ENCODE data around the gene PSMD2.

PSMD2 gene

DNA sequence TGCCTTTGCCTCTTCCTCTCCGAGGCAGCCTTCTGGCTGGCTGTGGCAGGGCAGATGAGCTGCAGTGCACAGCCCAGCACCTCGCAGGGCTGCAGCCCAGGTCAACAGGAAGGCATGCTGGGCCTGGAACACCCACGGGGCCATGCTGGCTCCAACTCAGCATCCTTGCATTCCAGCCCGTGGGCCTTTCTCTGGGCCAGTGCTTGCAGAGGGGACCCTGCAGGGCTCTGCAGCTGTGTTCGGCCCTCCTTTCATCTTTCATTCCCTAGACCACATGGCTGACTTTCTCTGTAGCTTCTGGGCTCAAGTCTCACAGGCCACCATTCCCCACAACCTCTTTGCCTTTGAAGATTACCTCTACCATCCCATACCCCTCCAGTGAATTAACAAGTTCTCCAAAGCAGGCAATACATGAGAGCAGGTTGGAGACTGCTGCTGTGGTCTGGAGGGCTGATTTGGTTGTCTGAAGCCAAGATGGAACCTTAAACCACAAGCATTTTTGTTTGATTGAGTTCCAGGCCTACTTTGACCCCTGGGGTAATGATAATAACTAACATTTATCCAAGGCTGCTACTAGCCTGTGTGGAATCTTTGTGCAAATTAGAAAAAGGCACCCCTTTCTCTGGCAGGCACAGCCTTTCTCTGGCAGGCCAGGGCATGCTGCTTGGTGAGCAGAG, 44.3 kb downstream of the PSMD2 start:
- no peak for DNase-seq

DNA sequence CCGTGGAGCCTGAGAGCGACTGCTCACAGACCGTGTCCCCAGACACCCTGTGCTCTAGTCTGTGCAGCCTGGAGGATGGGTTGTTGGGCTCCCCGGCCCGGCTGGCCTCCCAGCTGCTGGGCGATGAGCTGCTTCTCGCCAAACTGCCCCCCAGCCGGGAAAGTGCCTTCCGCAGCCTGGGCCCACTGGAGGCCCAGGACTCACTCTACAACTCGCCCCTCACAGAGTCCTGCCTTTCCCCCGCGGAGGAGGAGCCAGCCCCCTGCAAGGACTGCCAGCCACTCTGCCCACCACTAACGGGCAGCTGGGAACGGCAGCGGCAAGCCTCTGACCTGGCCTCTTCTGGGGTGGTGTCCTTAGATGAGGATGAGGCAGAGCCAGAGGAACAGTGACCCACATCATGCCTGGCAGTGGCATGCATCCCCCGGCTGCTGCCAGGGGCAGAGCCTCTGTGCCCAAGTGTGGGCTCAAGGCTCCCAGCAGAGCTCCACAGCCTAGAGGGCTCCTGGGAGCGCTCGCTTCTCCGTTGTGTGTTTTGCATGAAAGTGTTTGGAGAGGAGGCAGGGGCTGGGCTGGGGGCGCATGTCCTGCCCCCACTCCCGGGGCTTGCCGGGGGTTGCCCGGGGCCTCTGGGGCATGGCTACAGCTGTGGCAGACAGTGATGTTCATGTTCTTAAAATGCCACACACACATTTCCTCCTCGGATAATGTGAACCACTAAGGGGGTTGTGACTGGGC, 45.7 kb downstream of the PSMD2 start:
- no peak for DNase-seq

DNA sequence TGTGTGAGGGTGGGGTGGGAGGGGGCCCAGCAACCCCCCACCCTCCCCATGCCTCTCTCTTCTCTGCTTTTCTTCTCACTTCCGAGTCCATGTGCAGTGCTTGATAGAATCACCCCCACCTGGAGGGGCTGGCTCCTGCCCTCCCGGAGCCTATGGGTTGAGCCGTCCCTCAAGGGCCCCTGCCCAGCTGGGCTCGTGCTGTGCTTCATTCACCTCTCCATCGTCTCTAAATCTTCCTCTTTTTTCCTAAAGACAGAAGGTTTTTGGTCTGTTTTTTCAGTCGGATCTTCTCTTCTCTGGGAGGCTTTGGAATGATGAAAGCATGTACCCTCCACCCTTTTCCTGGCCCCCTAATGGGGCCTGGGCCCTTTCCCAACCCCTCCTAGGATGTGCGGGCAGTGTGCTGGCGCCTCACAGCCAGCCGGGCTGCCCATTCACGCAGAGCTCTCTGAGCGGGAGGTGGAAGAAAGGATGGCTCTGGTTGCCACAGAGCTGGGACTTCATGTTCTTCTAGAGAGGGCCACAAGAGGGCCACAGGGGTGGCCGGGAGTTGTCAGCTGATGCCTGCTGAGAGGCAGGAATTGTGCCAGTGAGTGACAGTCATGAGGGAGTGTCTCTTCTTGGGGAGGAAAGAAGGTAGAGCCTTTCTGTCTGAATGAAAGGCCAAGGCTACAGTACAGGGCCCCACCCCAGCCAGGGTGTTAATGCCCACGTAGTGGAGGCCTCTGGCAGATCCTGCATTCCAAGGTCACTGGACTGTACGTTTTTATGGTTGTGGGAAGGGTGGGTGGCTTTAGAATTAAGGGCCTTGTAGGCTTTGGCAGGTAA, 46.5 kb downstream of the PSMD2 start:
- DNase-seq = no peak

DNA sequence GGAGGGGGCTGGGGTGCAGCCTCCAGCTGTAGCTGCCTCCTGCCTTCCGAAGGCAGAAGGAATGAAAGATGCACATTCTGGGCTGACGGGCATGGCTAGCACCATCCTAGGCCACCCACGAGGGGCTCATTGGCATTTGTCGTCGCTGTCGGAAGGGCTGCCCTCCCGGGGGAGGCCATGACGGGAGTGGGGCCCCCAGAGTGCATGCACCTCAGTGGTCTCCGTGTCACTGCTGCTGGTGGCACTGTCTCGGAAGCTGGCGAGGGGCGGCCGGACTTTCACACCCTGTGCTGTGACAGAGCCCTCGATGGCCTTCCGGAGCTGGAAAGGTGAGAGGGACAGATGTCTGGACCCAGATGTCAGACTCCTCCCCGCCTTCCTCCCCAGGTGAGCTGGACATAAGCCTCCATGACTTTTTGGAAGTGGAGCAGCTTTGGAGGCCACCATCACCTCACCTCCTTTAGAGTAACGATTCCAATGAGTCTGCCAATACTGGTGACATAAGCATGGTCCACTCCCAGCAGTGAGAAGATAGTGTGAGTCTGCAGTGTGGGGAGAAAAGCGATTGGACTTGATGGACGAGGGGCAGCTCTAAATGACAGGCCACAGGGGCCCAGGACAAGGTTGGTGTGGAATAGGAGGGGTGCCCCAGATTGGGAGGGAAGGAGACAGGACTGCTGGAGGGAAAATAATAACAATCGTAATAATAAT, 47.6 kb downstream of the PSMD2 start:
- DNase-seq = no peak

DNA sequence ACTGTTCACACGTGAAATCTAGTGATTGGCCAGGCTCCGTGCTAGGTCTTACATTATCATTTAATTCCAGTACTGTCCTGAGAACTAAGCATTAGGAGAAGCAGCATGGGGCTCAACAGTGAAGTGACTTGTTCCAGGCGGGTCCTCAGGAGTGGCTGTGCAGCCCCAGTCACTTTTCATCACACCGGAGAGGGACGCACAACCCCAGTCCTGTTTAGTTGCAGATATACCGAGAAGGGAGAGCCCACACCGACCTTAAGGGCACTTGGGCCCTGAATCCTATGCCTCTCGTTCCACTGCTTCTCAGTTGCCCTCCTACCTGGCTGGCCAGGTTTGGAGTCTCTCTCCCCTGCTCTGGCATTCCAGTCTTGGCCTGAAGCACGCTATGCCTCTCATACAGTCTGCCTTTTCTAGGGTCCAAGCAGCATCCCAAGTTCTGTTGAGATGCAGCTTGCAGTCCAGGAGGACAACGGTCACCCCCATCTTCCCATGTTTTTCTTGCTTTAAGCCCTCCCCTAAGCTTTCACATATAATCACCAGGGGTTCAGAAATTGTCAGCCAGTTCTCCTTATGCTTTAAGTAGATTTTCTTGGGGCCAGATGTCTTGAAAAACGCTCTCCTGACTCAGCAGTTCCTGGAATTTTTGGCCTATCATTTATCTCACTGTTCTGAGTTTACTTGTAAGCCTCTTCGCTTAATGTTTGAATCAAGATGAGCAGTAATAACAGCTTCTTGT, 48.4 kb downstream of the PSMD2 start:
- DNase-seq = no peak

DNA sequence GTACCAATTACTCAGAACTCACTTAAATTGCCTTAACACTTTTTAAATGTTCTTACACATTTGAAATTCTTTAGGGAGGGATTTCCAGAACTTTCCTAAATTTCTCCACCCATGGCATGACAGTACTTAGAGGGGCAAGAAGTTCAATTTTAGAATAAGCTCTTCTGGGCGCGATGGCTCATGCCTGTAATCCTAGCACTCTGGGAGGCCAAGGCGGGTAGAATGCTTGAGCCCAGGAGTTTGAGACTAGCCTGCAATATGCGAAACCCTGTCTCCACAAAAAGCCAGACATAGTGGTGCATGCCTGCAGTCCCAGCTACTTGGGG, 49.0 kb downstream of the PSMD2 start:
- DNase-seq = no peak

- DNase-seq = no peak
Observed at GRCh38 chr3:184349563-184350470, 50.8 kb downstream of the PSMD2 start.

DNA sequence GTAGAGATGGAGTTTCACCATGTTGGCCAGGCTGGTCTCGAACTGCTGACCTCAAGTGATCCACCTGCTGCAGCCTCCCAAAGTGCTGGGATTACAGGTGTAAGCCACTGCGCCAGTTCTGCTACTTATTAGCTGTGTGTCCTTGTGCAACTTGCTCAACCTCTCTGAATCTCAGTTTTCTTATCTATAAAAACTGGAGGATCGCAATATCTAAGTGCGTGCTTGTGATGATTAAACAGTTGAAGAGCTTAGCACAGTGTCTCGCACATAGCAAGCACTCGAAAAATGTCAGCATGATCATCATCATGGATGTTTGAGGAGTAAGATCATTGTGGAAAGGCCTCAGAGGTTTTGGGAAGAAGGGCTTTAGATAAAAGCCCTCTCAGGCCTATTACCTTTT, 51.6 kb downstream of the PSMD2 start:
- DNase-seq = no peak

DNA sequence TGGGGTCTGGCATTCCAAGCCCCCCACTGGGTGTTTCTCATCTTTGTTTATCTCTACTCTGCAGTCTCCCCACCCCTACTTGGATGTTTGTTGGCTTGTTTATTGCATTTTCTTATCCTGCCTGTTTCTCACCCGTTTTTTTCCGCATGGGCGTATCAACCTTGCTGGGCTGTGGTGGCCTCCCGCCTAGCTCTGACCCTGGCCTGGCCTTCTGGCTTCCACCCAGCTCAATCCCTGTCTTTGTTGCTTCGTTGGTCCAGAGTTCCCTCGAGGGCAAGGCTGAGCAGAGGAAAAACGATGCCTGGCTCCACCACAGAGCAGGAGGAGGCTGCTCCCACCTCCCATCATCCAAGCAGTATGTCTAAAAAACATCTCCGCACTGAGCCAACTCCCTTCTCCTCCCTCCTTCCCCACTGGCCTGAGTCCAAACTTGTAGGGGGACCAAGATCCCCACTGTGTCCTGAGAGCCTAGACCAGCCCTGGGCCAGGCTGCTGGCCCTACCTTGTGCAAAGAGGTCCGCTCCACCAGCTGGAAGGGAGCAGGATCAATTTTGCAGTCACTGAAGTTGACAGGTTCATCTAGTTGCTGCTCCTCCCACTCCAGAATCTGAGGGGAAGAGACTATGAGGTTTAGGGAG, 52.6 kb downstream of the PSMD2 start:
- DNase-seq = no peak

DNA sequence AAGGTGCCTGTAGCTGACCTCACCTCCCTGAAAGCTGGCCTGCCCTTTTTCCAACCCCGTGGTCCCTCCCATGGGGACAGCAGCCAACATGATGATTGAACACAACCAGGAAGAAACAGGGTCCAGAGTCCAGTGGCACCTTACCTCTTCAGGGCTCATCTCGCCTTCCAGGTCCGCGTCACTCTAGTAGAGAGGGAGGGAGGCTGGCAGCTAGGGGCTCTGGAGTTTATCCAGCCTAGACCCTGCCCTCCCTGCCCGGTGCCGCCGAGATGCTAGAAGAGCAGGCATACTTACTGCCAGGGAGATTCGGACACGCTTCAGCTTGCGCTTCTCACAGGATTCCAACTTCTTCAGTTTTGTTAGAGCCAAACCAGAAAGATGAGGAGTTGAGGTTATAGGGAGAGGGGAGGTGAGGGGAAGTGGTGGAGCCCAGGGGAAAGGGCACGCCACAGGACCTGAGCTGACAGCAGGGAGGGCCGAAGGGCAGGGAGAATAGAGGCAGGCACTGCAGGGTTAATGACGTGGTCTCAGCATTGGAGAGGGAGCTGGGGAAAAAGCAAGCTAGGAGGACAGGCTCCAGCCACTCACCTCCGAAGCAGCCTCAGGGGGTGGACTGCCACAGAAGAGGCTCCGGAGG, 53.2 kb downstream of the PSMD2 start:
- no peak for DNase-seq

DNA sequence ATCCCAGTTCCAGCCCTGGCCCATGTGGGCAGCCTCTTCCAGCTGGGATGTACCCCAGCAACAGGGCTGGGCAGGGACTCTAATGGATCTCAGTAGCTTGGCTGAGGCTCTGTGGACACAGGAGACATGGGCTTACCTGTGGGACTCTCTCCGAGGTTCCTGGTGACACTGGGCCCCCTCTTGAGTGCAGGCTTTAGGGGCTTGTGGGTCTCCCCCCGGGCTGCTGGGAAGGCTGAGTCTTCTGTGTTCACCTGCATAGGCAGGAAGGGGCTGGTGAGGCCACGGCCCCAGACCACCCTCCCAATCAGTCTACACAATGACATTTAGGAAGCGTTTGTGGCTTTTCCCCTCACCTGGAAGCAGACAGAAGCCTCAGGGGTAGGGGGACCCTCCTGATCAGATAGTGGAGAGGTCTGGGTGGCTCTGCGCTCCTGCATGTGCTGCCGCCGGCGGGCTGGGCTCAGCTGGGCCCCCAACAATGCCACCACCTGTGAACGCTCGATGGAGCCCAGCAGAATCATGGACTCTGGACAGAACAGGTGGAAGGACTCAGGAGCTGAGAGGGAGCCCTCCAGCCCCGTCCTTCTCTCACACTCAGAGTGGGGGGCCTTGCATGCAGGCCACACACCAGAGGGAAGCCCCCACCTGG, 54.0 kb downstream of the PSMD2 start:
- DNase-seq = no peak

DNA sequence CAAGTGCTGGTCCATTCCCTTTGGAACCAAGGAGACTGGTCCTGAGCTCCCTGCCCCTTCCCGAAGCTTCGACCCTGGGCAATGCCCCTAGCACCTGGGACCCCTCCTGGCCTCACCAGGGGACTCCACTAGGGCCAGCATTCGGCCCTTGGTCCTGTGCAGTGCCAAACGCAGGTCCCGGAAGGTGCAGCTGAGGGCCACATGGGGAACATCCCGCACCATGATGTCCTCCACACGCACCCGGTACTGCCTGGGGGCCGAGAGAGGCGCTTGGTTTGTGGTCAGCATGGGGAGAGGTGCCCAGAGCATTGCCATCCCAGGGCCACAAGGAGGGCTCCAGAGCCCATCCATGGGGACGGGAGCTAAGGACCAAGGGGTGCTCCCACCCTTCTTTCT, 54.5 kb downstream of the PSMD2 start:
- no peak for DNase-seq

DNA sequence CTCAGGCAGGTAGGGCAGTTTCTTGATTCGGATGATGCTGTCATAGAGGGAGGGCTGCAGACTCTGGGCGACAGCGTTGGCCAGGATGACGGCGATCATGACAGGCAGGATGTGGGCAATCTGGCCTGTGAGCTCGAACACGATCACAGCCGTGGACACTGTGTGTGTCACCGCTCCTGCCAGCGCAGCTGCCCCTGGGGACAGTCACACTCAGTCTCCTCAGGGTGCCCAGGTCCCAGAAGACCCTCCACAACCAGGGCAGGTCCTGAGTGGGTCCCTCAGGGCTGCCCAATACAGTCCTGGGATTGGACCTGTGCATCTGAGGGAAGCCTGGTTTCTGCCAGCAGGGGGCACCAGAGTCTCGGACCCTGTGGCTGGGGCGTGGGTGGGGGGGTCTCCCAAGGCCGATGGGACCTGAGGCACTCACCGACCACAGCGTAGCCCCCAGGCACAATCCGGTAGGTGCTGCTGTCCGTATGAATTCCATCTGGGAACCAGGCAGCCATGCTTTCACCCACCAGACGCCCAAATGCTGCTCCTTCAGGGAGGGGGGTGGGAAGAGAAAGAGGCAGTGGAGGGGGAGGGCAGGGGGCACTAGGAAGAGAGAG, 55.2 kb downstream of the PSMD2 start:
- no peak for DNase-seq

DNA sequence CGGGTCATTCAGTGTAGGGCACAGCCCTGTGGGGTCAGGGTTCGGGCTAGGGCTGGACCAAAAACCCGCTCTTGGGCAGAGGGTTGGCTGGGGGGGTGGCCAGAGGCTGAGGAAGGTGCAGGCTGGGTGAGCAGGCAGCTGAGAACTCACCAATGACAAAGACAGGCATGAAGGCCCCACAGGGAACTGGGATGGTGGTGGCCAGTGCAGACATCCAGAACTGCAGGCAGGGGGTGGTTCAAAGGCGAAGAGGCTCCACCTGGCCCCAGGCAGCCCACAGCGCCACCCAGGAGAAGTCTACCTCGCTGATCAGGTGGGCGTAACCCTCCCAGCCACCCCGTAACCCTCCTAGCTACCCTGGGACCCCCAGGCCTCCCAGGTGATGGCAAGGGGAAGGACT, 55.7 kb downstream of the PSMD2 start:
- DNase-seq = no peak

- DNase-seq = no peak
Observed at GRCh38 chr3:184355261-184356040, 56.4 kb downstream of the PSMD2 start.

DNA sequence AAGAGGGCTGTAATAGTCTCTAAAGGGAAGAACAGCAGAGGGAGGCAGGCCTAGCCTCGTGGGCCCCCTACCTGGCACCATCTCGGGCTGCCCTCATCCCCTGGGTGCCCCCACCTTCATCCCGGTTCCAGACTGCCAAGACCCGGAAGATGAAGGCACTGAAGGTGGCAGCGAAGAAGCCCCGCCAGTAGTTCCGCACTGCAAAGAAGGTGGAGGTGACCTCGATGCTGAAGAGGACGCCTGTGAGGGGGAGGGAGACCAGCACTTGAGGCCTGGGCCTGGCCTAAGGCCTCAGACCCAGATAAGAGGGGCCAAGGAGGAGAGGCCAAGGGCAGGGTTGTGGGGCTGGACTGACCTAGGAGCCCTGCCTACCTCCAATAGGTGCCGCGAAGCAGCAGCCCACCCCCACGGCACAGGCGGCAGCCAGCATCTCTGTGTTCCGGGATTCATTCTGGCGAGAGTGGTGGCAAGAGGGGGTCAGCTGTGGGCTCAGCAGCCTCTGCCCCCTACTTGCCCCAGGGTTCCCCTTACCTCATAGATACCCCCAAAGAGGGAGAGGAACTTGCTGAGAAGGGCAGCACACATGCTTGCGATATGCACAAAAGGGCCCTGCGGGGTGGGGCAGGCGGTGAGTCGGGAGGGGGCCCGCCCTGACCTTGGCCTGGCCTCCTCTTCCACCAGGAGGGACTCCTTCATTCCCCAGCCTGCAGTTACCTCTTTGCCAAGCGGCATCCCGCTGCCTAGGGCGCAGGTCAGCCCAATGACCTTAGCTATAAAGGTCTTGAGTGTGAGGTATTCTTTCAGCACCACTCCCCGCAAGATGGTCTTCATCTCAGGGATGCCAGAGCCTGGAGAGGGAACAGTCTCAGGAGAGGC, 58.4 kb downstream of the PSMD2 start:
- no peak for DNase-seq

- no peak for DNase-seq
Observed at GRCh38 chr3:184358124-184358767, 59.2 kb downstream of the PSMD2 start.
